Ishikawa (cell line): ENCODE measurements around the gene NKX1-2.

Experiments
- CREB1 ChIP-seq: IDR thresholded peaks from 2 replicates; pipeline ENCODE4 v1.6.1; 2012; ENCODE audit warnings: low read depth
- EP300 ChIP-seq: IDR thresholded peaks from 2 replicates; pipeline ENCODE4 v1.6.1; 2012; ENCODE audit warnings: borderline replicate concordance

GRCh38 chr10:124449170-124450011 is 444 bp downstream of the NKX1-2 start:
- TF ChIP-seq CREB1 (no peak), EP300 (no peak)
